ACHN (cell line): ENCODE results near the gene INPP4B.

Experiments
- DNase-seq: peaks from one replicate; pipeline ENCODE4 v3.0.0-alpha.2; 2015
- in situ Hi-C: cut with HindIII; loops from 2 replicates; pipeline ENCODE4 v1.10.0; 2017; ENCODE audit warnings: low sequenced_read_pairs, low pct_ligation_motif_present, low pct_unique_long_range_greater_than_20kb

INPP4B gene

GRCh38 chr4:142016031-142016430 lies 830.1 kb downstream of the INPP4B start:
- DNase-seq, result no peak
- in situ Hi-C loops, result no loop called here

GRCh38 chr4:142009751-142010150 lies 836.4 kb downstream of the INPP4B start:
- in situ Hi-C loops, result no loop called here
- DNase-seq, result no peak

DNA sequence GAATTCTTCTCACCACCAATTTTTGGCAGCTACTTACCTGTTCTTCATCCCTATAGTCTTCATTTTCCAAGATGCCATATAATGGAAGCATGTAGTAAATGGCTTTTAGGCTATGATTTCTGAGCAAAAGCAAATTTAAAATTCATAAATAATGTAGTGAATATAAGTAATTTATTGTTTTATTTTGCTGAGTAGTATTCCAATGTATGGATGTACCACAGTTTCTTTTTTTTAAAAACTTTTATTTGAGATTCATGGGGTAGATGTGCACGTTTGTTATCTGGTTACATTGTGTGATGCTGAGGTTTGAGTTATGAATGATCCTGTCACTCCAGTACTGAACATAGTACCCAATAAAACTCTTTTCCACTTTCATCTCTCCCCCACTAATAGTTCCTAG lies 840.6 kb downstream of the INPP4B start:
- no peak for DNase-seq
- in situ Hi-C loops, result no loop called here

GRCh38 chr4:141999446-142000143 lies 846.5 kb downstream of the INPP4B start:
- no peak for DNase-seq

GRCh38 chr4:141995056-141995455 lies 851.0 kb downstream of the INPP4B start:
- no peak for DNase-seq
- in situ Hi-C loops, result no loop called here

More at GRCh38 chr4:141999446-142000143, 846.5 kb downstream of the INPP4B start:
- in situ Hi-C loops, result no loop called here

GRCh38 chr4:141977433-141977832 lies 868.7 kb downstream of the INPP4B start:
- in situ Hi-C loops, result no loop called here
- DNase-seq, result no peak
